ENCODE results near the gene FNDC5.

Gene FNDC5

GRCh38 chr1:32891241-32891570 is 20.5 kb upstream of the FNDC5 start:
- Histone ChIP-seq H2BK15ac (replicated peaks; ENCODE audit: low read depth) (no peak overlapping the region), H3K56ac (ENCODE audit: low read length) (no peak overlapping the region), H3K79me1 (ENCODE audit: low read length) (no peaks in the 10 kb centered on the region), H3K79me2 (ENCODE audit: control insufficient read depth, insufficient read depth, low read length) (no peaks in the 10 kb centered on the region), H3K27ac (ENCODE audit: low read depth, low read length) (no peak overlapping the region), H4K5ac (ENCODE audit: low read length) (no peak overlapping the region), H3K4ac (ENCODE audit: low read depth, low read length) (no peak overlapping the region), H3K4me1 (ENCODE audit: control insufficient read depth, low read depth, low read length) (no peaks in the 10 kb centered on the region), H3K27me3 (ENCODE audit: insufficient read depth, low read length, poor library complexity) (no peaks in the 10 kb centered on the region), H3K23ac (ENCODE audit: low read length) (no peak overlapping the region), H3K4me3 (ENCODE audit: low read length) (no peak overlapping the region), H2BK120ac (ENCODE audit: low read depth, low read length) (no peak overlapping the region), H4K8ac (ENCODE audit: low read depth, low read length) (no peak overlapping the region), H3K9ac (ENCODE audit: low read length) (no peak overlapping the region), H3K18ac (ENCODE audit: low read length) (no peak overlapping the region), H3K36me3 (ENCODE audit: control insufficient read depth, insufficient read depth, low read length) (no peaks in the 10 kb centered on the region), H3K4me2 (ENCODE audit: low read length) (no peak overlapping the region), H2BK5ac (ENCODE audit: low read length) (no peak overlapping the region), H2AK5ac (ENCODE audit: low read length) (no peak overlapping the region)
- no peak for DNase-seq
- no CpG with 5 or more reads among the region's 1 CpG for WGBS (ENCODE audit: extremely low coverage, insufficient coverage, low lambda C conversion rate)

GRCh38 chr1:32890516-32891240 is 20.0 kb upstream of the FNDC5 start:
- Histone ChIP-seq H3K36me3 (ENCODE audit: control insufficient read depth, insufficient read depth, low read length) (no peaks in the 10 kb centered on the region), H3K27me3 (ENCODE audit: insufficient read depth, low read length, poor library complexity) (peaks cover 3% of the 10 kb centered on the region), H3K79me1 (ENCODE audit: low read length) (no peaks in the 10 kb centered on the region), H3K4me3 (ENCODE audit: low read length) (no peak overlapping the region), H4K8ac (ENCODE audit: low read depth, low read length) (no peak overlapping the region), H2BK120ac (ENCODE audit: low read depth, low read length) (no peak overlapping the region), H3K4ac (ENCODE audit: low read depth, low read length) (no peak overlapping the region), H3K23ac (ENCODE audit: low read length) (no peak overlapping the region), H3K4me2 (ENCODE audit: low read length) (no peak overlapping the region), H2BK5ac (ENCODE audit: low read length) (no peak overlapping the region), H3K27ac (ENCODE audit: low read depth, low read length) (no peak overlapping the region), H3K79me2 (ENCODE audit: control insufficient read depth, insufficient read depth, low read length) (no peaks in the 10 kb centered on the region), H3K9ac (ENCODE audit: low read length) (no peak overlapping the region), H3K56ac (ENCODE audit: low read length) (no peak overlapping the region), H2AK5ac (ENCODE audit: low read length) (no peak overlapping the region), H4K5ac (ENCODE audit: low read length) (no peak overlapping the region), H3K18ac (ENCODE audit: low read length) (no peak overlapping the region), H3K4me1 (ENCODE audit: control insufficient read depth, low read depth, low read length) (no peaks in the 10 kb centered on the region), H2BK15ac (replicated peaks; ENCODE audit: low read depth) (no peak overlapping the region)
- no CpG with 5 or more reads among the region's 7 CpGs for WGBS (ENCODE audit: extremely low coverage, insufficient coverage, low lambda C conversion rate)
- no peak for DNase-seq

- Histone ChIP-seq H3K4me1 (ENCODE audit: control insufficient read depth, low read depth, low read length) (no peaks in the 10 kb centered on the region), H3K36me3 (ENCODE audit: control insufficient read depth, insufficient read depth, low read length) (no peaks in the 10 kb centered on the region), H2BK15ac (replicated peaks; ENCODE audit: low read depth) (no peak overlapping the region), H3K4ac (ENCODE audit: low read depth, low read length) (no peak overlapping the region), H3K79me2 (ENCODE audit: control insufficient read depth, insufficient read depth, low read length) (no peaks in the 10 kb centered on the region), H2AK5ac (ENCODE audit: low read length) (no peak overlapping the region), H2BK5ac (ENCODE audit: low read length) (no peak overlapping the region), H3K9ac (ENCODE audit: low read length) (no peak overlapping the region), H2BK120ac (ENCODE audit: low read depth, low read length) (no peak overlapping the region), H3K4me2 (ENCODE audit: low read length) (no peak overlapping the region), H4K8ac (ENCODE audit: low read depth, low read length) (no peak overlapping the region), H3K27me3 (ENCODE audit: insufficient read depth, low read length, poor library complexity) (peaks cover 3% of the 10 kb centered on the region), H3K27ac (ENCODE audit: low read depth, low read length) (no peak overlapping the region), H3K56ac (ENCODE audit: low read length) (no peak overlapping the region), H3K23ac (ENCODE audit: low read length) (no peak overlapping the region), H3K18ac (ENCODE audit: low read length) (no peak overlapping the region), H3K79me1 (ENCODE audit: low read length) (no peaks in the 10 kb centered on the region), H3K4me3 (ENCODE audit: low read length) (no peak overlapping the region), H4K5ac (ENCODE audit: low read length) (no peak overlapping the region)
- DNase-seq, result no peak
- no CpG with 5 or more reads among the region's 3 CpGs for WGBS (ENCODE audit: extremely low coverage, insufficient coverage, low lambda C conversion rate)
Observed at GRCh38 chr1:32889731-32890278, 19.1 kb upstream of the FNDC5 start.

DNA sequence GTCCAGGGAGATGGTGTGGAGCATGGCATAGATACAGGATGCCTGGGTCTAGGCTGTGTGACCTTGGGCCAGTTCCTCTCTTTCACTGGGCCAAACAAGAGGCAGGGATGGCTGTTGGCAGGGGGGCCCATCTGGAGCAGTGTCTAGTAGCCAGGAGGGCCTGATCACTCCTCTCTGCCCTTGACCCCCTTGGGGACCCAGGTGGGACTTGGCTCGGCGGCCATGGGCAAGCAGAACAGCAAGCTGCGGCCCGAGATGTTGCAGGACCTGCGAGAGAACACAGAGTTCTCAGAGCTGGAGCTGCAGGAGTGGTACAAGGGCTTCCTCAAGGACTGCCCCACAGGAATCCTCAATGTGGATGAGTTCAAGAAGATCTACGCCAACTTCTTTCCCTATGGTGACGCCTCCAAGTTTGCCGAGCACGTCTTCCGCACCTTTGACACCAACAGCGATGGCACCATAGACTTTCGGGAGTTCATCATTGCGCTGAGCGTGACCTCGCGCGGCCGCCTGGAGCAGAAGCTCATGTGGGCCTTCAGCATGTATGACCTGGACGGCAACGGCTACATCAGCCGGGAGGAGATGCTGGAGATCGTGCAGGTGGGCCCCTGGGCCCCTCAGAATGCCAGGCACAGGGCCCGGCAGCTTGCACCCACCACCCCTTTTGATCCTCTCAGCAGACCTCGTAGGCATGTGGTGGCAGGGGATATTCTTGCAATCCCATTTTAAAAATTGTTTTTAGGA is 18.1 kb upstream of the FNDC5 start:
- no peak overlapping the region for H2AK5ac ChIP-seq (ENCODE audit: low read length)

GRCh38 chr1:32888134-32888533 is 17.4 kb upstream of the FNDC5 start:
- Histone ChIP-seq H2BK120ac (ENCODE audit: low read depth, low read length) (no peak overlapping the region), H3K4me1 (ENCODE audit: control insufficient read depth, low read depth, low read length) (no peaks in the 10 kb centered on the region), H3K4me3 (ENCODE audit: low read length) (no peak overlapping the region), H2AK5ac (ENCODE audit: low read length) (no peak overlapping the region), H3K4me2 (ENCODE audit: low read length) (no peak overlapping the region), H3K27me3 (ENCODE audit: insufficient read depth, low read length, poor library complexity) (peaks cover 3% of the 10 kb centered on the region), H3K9ac (ENCODE audit: low read length) (no peak overlapping the region), H4K8ac (ENCODE audit: low read depth, low read length) (no peak overlapping the region), H3K23ac (ENCODE audit: low read length) (no peak overlapping the region), H4K5ac (ENCODE audit: low read length) (no peak overlapping the region), H3K56ac (ENCODE audit: low read length) (no peak overlapping the region), H3K36me3 (ENCODE audit: control insufficient read depth, insufficient read depth, low read length) (no peaks in the 10 kb centered on the region), H3K27ac (ENCODE audit: low read depth, low read length) (no peak overlapping the region), H3K4ac (ENCODE audit: low read depth, low read length) (no peak overlapping the region), H3K79me1 (ENCODE audit: low read length) (no peaks in the 10 kb centered on the region), H2BK15ac (replicated peaks; ENCODE audit: low read depth) (no peak overlapping the region), H2BK5ac (ENCODE audit: low read length) (no peak overlapping the region), H3K79me2 (ENCODE audit: control insufficient read depth, insufficient read depth, low read length) (no peaks in the 10 kb centered on the region), H3K18ac (ENCODE audit: low read length) (no peak overlapping the region)
- no peak for DNase-seq
- WGBS (ENCODE audit: extremely low coverage, insufficient coverage, low lambda C conversion rate), result no CpG with 5 or more reads among the region's 3 CpGs

More for the DNA sequence above, 18.1 kb upstream of the FNDC5 start:
- Histone ChIP-seq H3K27me3 (ENCODE audit: insufficient read depth, low read length, poor library complexity) (peaks cover 3% of the 10 kb centered on the region), H3K27ac (ENCODE audit: low read depth, low read length) (no peak overlapping the region), H3K36me3 (ENCODE audit: control insufficient read depth, insufficient read depth, low read length) (no peaks in the 10 kb centered on the region), H4K8ac (ENCODE audit: low read depth, low read length) (no peak overlapping the region), H2BK5ac (ENCODE audit: low read length) (no peak overlapping the region), H3K9ac (ENCODE audit: low read length) (no peak overlapping the region), H2BK15ac (replicated peaks; ENCODE audit: low read depth) (no peak overlapping the region), H3K4ac (ENCODE audit: low read depth, low read length) (no peak overlapping the region), H3K4me3 (ENCODE audit: low read length) (no peak overlapping the region), H2BK120ac (ENCODE audit: low read depth, low read length) (no peak overlapping the region), H3K56ac (ENCODE audit: low read length) (no peak overlapping the region), H4K5ac (ENCODE audit: low read length) (no peak overlapping the region), H3K18ac (ENCODE audit: low read length) (no peak overlapping the region), H3K79me1 (ENCODE audit: low read length) (no peaks in the 10 kb centered on the region), H3K23ac (ENCODE audit: low read length) (no peak overlapping the region), H3K4me2 (ENCODE audit: low read length) (no peak overlapping the region), H3K79me2 (ENCODE audit: control insufficient read depth, insufficient read depth, low read length) (no peaks in the 10 kb centered on the region), H3K4me1 (ENCODE audit: control insufficient read depth, low read depth, low read length) (no peaks in the 10 kb centered on the region)
- WGBS (ENCODE audit: extremely low coverage, insufficient coverage, low lambda C conversion rate), result no CpG with 5 or more reads among the region's 24 CpGs
- DNase-seq, result no peak

Measured in mesendoderm (in vitro differentiated cells).